GM12878 (cell line): ENCODE data around the gene USE1. TPM values are rescaled to one million over a fixed set of nuclear protein-coding genes. Genes with fewer than 3 reads are reported as not detected.

Source experiments
- RAD51 ChIP-seq: fragments of 450-650 bp; IDR thresholded peaks from 2 replicates; pipeline ENCODE4 v1.6.1; 2016; ENCODE audit warnings: moderate library complexity, mild to moderate bottlenecking, inconsistent platforms
- polyA plus RNA-seq, 11 experiments: library from polyadenylated mRNA; depleted of rRNA in 4 of 11; unstranded in 6 of 11; stranded (reverse) in 5 of 11; fragments of >200 nt; fragmentation: Nextera tagmentation in 4 of 11; fragmentation: Illumina TruSeq in 1 of 11; extraction: Ambion mirVana in 4 of 11; extraction: Trizol in 1 of 11; gene quantifications; 1 replicate in 1 of 11; 2 replicates in 10 of 11; pipeline versions ENCODE4 v1.2.1 to v1.2.3, GENCODE V29; 2011 to 2016; ENCODE audit warnings: inconsistent platforms in 2 of 11, missing spikeins in 2 of 11, low read depth in 1 of 11
- total RNA-seq, 4 experiments: library from RNA; depleted of rRNA in 3 of 4; stranded (reverse); fragments of >200 nt in 3 of 4; fragmentation: Illumina TruSeq in 1 of 4; extraction: Trizol in 1 of 4; gene quantifications; 2 replicates each; pipeline versions ENCODE4 v1.2.1 to v1.2.3, GENCODE V29; 2013 to 2021
- TF ChIP-seq, protein P1 (sequence below): IDR thresholded peaks from 2 replicates; pipeline ENCODE4 v1.6.1; 2012; ENCODE audit warnings: improper control_type of control experiment, low read depth, low read length; ENCODE audit not compliant: insufficient replicate concordance

The USE1 gene
- total and polyA plus RNA-seq, 10 of the 15 experiments (the other 5 are each of a cell fraction or from before 2014, with no cell fraction given), result 9.7 to 24.0 (median 16.1) TPM

GRCh38 chr19:17268754-17269153 lies 53.6 kb downstream of the USE1 start (continued):
- TF ChIP-seq, protein P1, sequence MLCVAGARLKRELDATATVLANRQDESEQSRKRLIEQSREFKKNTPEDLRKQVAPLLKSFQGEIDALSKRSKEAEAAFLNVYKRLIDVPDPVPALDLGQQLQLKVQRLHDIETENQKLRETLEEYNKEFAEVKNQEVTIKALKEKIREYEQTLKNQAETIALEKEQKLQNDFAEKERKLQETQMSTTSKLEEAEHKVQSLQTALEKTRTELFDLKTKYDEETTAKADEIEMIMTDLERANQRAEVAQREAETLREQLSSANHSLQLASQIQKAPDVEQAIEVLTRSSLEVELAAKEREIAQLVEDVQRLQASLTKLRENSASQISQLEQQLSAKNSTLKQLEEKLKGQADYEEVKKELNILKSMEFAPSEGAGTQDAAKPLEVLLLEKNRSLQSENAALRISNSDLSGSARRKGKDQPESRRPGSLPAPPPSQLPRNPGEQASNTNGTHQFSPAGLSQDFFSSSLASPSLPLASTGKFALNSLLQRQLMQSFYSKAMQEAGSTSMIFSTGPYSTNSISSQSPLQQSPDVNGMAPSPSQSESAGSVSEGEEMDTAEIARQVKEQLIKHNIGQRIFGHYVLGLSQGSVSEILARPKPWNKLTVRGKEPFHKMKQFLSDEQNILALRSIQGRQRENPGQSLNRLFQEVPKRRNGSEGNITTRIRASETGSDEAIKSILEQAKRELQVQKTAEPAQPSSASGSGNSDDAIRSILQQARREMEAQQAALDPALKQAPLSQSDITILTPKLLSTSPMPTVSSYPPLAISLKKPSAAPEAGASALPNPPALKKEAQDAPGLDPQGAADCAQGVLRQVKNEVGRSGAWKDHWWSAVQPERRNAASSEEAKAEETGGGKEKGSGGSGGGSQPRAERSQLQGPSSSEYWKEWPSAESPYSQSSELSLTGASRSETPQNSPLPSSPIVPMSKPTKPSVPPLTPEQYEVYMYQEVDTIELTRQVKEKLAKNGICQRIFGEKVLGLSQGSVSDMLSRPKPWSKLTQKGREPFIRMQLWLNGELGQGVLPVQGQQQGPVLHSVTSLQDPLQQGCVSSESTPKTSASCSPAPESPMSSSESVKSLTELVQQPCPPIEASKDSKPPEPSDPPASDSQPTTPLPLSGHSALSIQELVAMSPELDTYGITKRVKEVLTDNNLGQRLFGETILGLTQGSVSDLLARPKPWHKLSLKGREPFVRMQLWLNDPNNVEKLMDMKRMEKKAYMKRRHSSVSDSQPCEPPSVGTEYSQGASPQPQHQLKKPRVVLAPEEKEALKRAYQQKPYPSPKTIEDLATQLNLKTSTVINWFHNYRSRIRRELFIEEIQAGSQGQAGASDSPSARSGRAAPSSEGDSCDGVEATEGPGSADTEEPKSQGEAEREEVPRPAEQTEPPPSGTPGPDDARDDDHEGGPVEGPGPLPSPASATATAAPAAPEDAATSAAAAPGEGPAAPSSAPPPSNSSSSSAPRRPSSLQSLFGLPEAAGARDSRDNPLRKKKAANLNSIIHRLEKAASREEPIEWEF, result no peak
- no peak for TF ChIP-seq RAD51

Other genes with a start within 250 kb of the USE1 start
Only the 7 nearest of the 19 such genes appear.
- gene OCEL1, start 10.9 kb downstream of the USE1 start, total RNA-seq (2014; rRNA removed), result 3.1 and 3.2 TPM in 2 replicates
- 3.2 and 3.4 TPM in 2 replicates for gene OCEL1, start 10.9 kb downstream of the USE1 start, total RNA-seq (2014; rRNA removed; fragmentation: Illumina TruSeq; extraction: Trizol)
- 11.9 and 15.8 TPM in 2 replicates for gene OCEL1, start 10.9 kb downstream of the USE1 start, total RNA-seq (2021)
- 1.4 and 2.8 TPM in 2 replicates for gene OCEL1, start 10.9 kb downstream of the USE1 start, polyA plus RNA-seq (2011; rRNA removed)
- gene OCEL1, start 10.9 kb downstream of the USE1 start, polyA plus RNA-seq (2014; fragmentation: Illumina TruSeq; extraction: Trizol), result 7.4 and 9.9 TPM in 2 replicates
- gene OCEL1, start 10.9 kb downstream of the USE1 start, polyA plus RNA-seq (2014; fragmentation: Nextera tagmentation; extraction: Ambion mirVana), result 1 to 10 TPM; 3.6 to 7.8 TPM
- 7.5 and 7.8 TPM in 2 replicates for gene OCEL1, start 10.9 kb downstream of the USE1 start, polyA plus RNA-seq (2014; rRNA removed)
- gene OCEL1, start 10.9 kb downstream of the USE1 start, polyA plus RNA-seq (2016; fragmentation: Nextera tagmentation; extraction: Ambion mirVana), result 10 to 100 TPM; 14.4 to 18.2 TPM
- 11.8 and 12.8 TPM in 2 replicates for gene NR2F6, start 30.6 kb downstream of the USE1 start, total RNA-seq (2014; rRNA removed)
- 2.3 and 2.7 TPM in 2 replicates for gene NR2F6, start 30.6 kb downstream of the USE1 start, total RNA-seq (2014; rRNA removed; fragmentation: Illumina TruSeq; extraction: Trizol)
- 13.3 and 15.5 TPM in 2 replicates for gene NR2F6, start 30.6 kb downstream of the USE1 start, total RNA-seq (2021)
- 1.7 and 3.9 TPM in 2 replicates for gene NR2F6, start 30.6 kb downstream of the USE1 start, polyA plus RNA-seq (2011; rRNA removed)
- gene NR2F6, start 30.6 kb downstream of the USE1 start, polyA plus RNA-seq (2014; fragmentation: Illumina TruSeq; extraction: Trizol), result 0.48 and 1.4 TPM in 2 replicates
- under 1 TPM; 0.18 to 0.75 TPM for gene NR2F6, start 30.6 kb downstream of the USE1 start, polyA plus RNA-seq (2014; fragmentation: Nextera tagmentation; extraction: Ambion mirVana)
- 11.3 and 14.1 TPM in 2 replicates for gene NR2F6, start 30.6 kb downstream of the USE1 start, polyA plus RNA-seq (2014; rRNA removed)
- 1 to 10 TPM; 8.4 to 8.6 TPM for gene NR2F6, start 30.6 kb downstream of the USE1 start, polyA plus RNA-seq (2016; fragmentation: Nextera tagmentation; extraction: Ambion mirVana)
- gene USHBP1, start 49.4 kb downstream of the USE1 start, total RNA-seq (2014; rRNA removed), result 0.11 and 0.96 TPM in 2 replicates
- gene USHBP1, start 49.4 kb downstream of the USE1 start, total RNA-seq (2014; rRNA removed; fragmentation: Illumina TruSeq; extraction: Trizol), result 0.09 TPM in 1 of 2 replicates, not detected in the other
- gene USHBP1, start 49.4 kb downstream of the USE1 start, total RNA-seq (2021), result 0.27 and 0.62 TPM in 2 replicates
- gene USHBP1, start 49.4 kb downstream of the USE1 start, polyA plus RNA-seq (2011; rRNA removed), result 0.07 TPM in 1 of 2 replicates, not detected in the other
- not detected in 2 replicates for gene USHBP1, start 49.4 kb downstream of the USE1 start, polyA plus RNA-seq (2014; fragmentation: Illumina TruSeq; extraction: Trizol)
- under 1 TPM in 1 of 2 experiments, not detected in 1; 0.05 TPM for gene USHBP1, start 49.4 kb downstream of the USE1 start, polyA plus RNA-seq (2014; fragmentation: Nextera tagmentation; extraction: Ambion mirVana)
- 0.12 and 0.33 TPM in 2 replicates for gene USHBP1, start 49.4 kb downstream of the USE1 start, polyA plus RNA-seq (2014; rRNA removed)
- under 1 TPM; 0.33 to 0.44 TPM for gene USHBP1, start 49.4 kb downstream of the USE1 start, polyA plus RNA-seq (2016; fragmentation: Nextera tagmentation; extraction: Ambion mirVana)
- 104 and 108 TPM in 2 replicates for gene BABAM1, start 52.1 kb downstream of the USE1 start, total RNA-seq (2014; rRNA removed)
- gene BABAM1, start 52.1 kb downstream of the USE1 start, total RNA-seq (2014; rRNA removed; fragmentation: Illumina TruSeq; extraction: Trizol), result 74.7 and 81.9 TPM in 2 replicates
- 102 and 103 TPM in 2 replicates for gene BABAM1, start 52.1 kb downstream of the USE1 start, total RNA-seq (2021)
- gene BABAM1, start 52.1 kb downstream of the USE1 start, polyA plus RNA-seq (2011; rRNA removed), result 104 and 107 TPM in 2 replicates
- 47.7 and 86.7 TPM in 2 replicates for gene BABAM1, start 52.1 kb downstream of the USE1 start, polyA plus RNA-seq (2014; fragmentation: Illumina TruSeq; extraction: Trizol)
- 10 to 100 TPM; 11.9 to 37.4 TPM for gene BABAM1, start 52.1 kb downstream of the USE1 start, polyA plus RNA-seq (2014; fragmentation: Nextera tagmentation; extraction: Ambion mirVana)
- gene BABAM1, start 52.1 kb downstream of the USE1 start, polyA plus RNA-seq (2014; rRNA removed), result 129 and 142 TPM in 2 replicates
- gene BABAM1, start 52.1 kb downstream of the USE1 start, polyA plus RNA-seq (2016; fragmentation: Nextera tagmentation; extraction: Ambion mirVana), result 100 to 1,000 TPM; 153 to 154 TPM
- 10.7 and 13.4 TPM in 2 replicates for gene ANKLE1, start 66.5 kb downstream of the USE1 start, total RNA-seq (2014; rRNA removed)
- 4.6 and 5.5 TPM in 2 replicates for gene ANKLE1, start 66.5 kb downstream of the USE1 start, total RNA-seq (2014; rRNA removed; fragmentation: Illumina TruSeq; extraction: Trizol)
- 13.1 and 16.0 TPM in 2 replicates for gene ANKLE1, start 66.5 kb downstream of the USE1 start, total RNA-seq (2021)
- gene ANKLE1, start 66.5 kb downstream of the USE1 start, polyA plus RNA-seq (2011; rRNA removed), result 2.2 and 4.4 TPM in 2 replicates
- 6.2 and 8.4 TPM in 2 replicates for gene ANKLE1, start 66.5 kb downstream of the USE1 start, polyA plus RNA-seq (2014; fragmentation: Illumina TruSeq; extraction: Trizol)
- gene ANKLE1, start 66.5 kb downstream of the USE1 start, polyA plus RNA-seq (2014; fragmentation: Nextera tagmentation; extraction: Ambion mirVana), result 1 to 10 TPM; 2.2 to 2.3 TPM
- gene ANKLE1, start 66.5 kb downstream of the USE1 start, polyA plus RNA-seq (2014; rRNA removed), result 17.9 and 20.8 TPM in 2 replicates
- 10 to 100 TPM; 16.5 to 16.6 TPM for gene ANKLE1, start 66.5 kb downstream of the USE1 start, polyA plus RNA-seq (2016; fragmentation: Nextera tagmentation; extraction: Ambion mirVana)
- 8.8 and 12.0 TPM in 2 replicates for gene ABHD8, start 88.1 kb downstream of the USE1 start, total RNA-seq (2014; rRNA removed)
- 2.1 TPM in 2 replicates for gene ABHD8, start 88.1 kb downstream of the USE1 start, total RNA-seq (2014; rRNA removed; fragmentation: Illumina TruSeq; extraction: Trizol)
- gene ABHD8, start 88.1 kb downstream of the USE1 start, total RNA-seq (2021), result 10.0 and 13.1 TPM in 2 replicates
- gene ABHD8, start 88.1 kb downstream of the USE1 start, polyA plus RNA-seq (2011; rRNA removed), result 1.6 and 3.5 TPM in 2 replicates
- gene ABHD8, start 88.1 kb downstream of the USE1 start, polyA plus RNA-seq (2014; fragmentation: Illumina TruSeq; extraction: Trizol), result 0.55 and 1.5 TPM in 2 replicates
- gene ABHD8, start 88.1 kb downstream of the USE1 start, polyA plus RNA-seq (2014; fragmentation: Nextera tagmentation; extraction: Ambion mirVana), result under 1 TPM; 0.03 to 0.04 TPM
- 11.8 and 13.1 TPM in 2 replicates for gene ABHD8, start 88.1 kb downstream of the USE1 start, polyA plus RNA-seq (2014; rRNA removed)
- gene ABHD8, start 88.1 kb downstream of the USE1 start, polyA plus RNA-seq (2016; fragmentation: Nextera tagmentation; extraction: Ambion mirVana), result 10 to 100 TPM in 1 of 2 experiments, 1 to 10 TPM in 1; 8.4 to 12.5 TPM
- 118 and 126 TPM in 2 replicates for gene MRPL34, start 90.5 kb downstream of the USE1 start, total RNA-seq (2014; rRNA removed)
- gene MRPL34, start 90.5 kb downstream of the USE1 start, total RNA-seq (2014; rRNA removed; fragmentation: Illumina TruSeq; extraction: Trizol), result 33.4 and 37.2 TPM in 2 replicates
- 90.5 and 92.1 TPM in 2 replicates for gene MRPL34, start 90.5 kb downstream of the USE1 start, total RNA-seq (2021)
- gene MRPL34, start 90.5 kb downstream of the USE1 start, polyA plus RNA-seq (2011; rRNA removed), result 59.0 and 66.8 TPM in 2 replicates
- 28.1 and 41.6 TPM in 2 replicates for gene MRPL34, start 90.5 kb downstream of the USE1 start, polyA plus RNA-seq (2014; fragmentation: Illumina TruSeq; extraction: Trizol)
- 10 to 100 TPM in 1 of 2 experiments, 1 to 10 TPM in 1; 8.6 to 25.2 TPM for gene MRPL34, start 90.5 kb downstream of the USE1 start, polyA plus RNA-seq (2014; fragmentation: Nextera tagmentation; extraction: Ambion mirVana)
- gene MRPL34, start 90.5 kb downstream of the USE1 start, polyA plus RNA-seq (2014; rRNA removed), result 198 and 209 TPM in 2 replicates
- 100 to 1,000 TPM; 169 TPM for gene MRPL34, start 90.5 kb downstream of the USE1 start, polyA plus RNA-seq (2016; fragmentation: Nextera tagmentation; extraction: Ambion mirVana)